GM12878 (cell line): ENCODE results near the gene MRTFB.

Experiments used
- CHD2 ChIP-seq: IDR thresholded peaks from 2 replicates; pipeline ENCODE4 v1.6.1; 2011; ENCODE audit warnings: low read depth, low read length, improper control_type of control experiment, borderline replicate concordance
- CREM ChIP-seq: IDR thresholded peaks from 2 replicates; pipeline ENCODE4 v1.6.1; 2014; ENCODE audit warnings: antibody characterized with exemption, low read depth
- MEF2A ChIP-seq: IDR thresholded peaks from 2 replicates; pipeline ENCODE4 v1.6.1; 2011; ENCODE audit warnings: low read depth, mild to moderate bottlenecking, low read length, moderate library complexity; ENCODE audit not compliant: insufficient read depth
- MTA3 ChIP-seq: IDR thresholded peaks from 2 replicates; pipeline ENCODE4 v1.6.1; 2012; ENCODE audit warnings: low read length, inconsistent platforms, borderline replicate concordance
- MXI1 ChIP-seq: fragments of 150-350 bp; IDR thresholded peaks from 2 replicates; pipeline ENCODE4 v1.6.1; 2011; ENCODE audit warnings: low read depth, mild to moderate bottlenecking, inconsistent platforms, low read length, improper control_type of control experiment
- SREBF2 ChIP-seq: IDR thresholded peaks from 2 replicates; pipeline ENCODE4 v1.6.1; 2012; ENCODE audit warnings: mild to moderate bottlenecking, low read length
- TAF1 ChIP-seq: IDR thresholded peaks from 2 replicates; pipeline ENCODE4 v1.6.1; 2011; ENCODE audit warnings: mild to moderate bottlenecking, low read depth, low read length, borderline replicate concordance
- YY1 ChIP-seq: IDR thresholded peaks from 2 replicates; pipeline ENCODE4 v1.6.1; 2011; ENCODE audit warnings: low read depth, mild to moderate bottlenecking, low read length
- TF ChIP-seq, protein P1 (sequence below), 3 experiments: IDR thresholded peaks in 2 of 3; conservative IDR thresholded peaks in 1 of 3; 2 replicates each; pipeline ENCODE4 v1.5.1; 2011; ENCODE audit warnings: low read depth in 3 of 3, low read length in 3 of 3, mild to moderate bottlenecking in 3 of 3, control low read depth in 2 of 3, moderate library complexity in 2 of 3, inconsistent platforms in 1 of 3, mixed read lengths in 1 of 3; ENCODE audit not compliant: control insufficient read depth in 2 of 3, insufficient read depth in 1 of 3; ENCODE audit errors: extremely low read depth in 1 of 3
- TF ChIP-seq, protein P2 (sequence below): IDR thresholded peaks from 2 replicates; pipeline ENCODE4 v1.6.1; 2012; ENCODE audit warnings: low read depth, low read length, improper control_type of control experiment
- TF ChIP-seq, protein P3 (sequence below): IDR thresholded peaks from 2 replicates; pipeline ENCODE4 v1.6.1; 2011; ENCODE audit warnings: borderline replicate concordance, low read depth, mild to moderate bottlenecking, moderate library complexity, mixed read lengths, low read length; ENCODE audit not compliant: insufficient read depth; ENCODE audit errors: extremely low read length
- TF ChIP-seq, protein P4 (sequence below): fragments of 150-350 bp; IDR thresholded peaks from 2 replicates; pipeline ENCODE4 v1.6.1; 2016; ENCODE audit warnings: low read depth, low read length

DNA sequence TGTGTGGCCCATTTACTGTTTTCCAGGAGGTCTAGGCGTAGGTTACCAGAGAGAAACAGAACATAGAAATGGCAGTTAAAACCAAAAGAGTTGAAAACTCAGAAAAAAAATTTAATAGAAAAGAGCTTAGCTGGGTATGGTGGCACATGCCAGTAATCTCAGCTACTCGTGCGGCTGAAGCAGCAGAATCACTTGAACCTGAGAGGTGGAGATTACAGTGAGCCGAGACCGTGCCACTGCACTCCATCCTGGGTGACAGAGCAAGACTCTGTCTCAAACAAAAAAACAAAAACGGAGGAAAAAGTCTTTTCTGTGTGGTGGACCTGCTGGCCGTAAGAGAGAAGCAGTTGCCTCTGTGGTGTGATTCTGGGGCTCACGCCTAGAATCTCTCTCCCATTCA lies 35.8 kb downstream of the MRTFB start:
- TF ChIP-seq, protein P1, sequence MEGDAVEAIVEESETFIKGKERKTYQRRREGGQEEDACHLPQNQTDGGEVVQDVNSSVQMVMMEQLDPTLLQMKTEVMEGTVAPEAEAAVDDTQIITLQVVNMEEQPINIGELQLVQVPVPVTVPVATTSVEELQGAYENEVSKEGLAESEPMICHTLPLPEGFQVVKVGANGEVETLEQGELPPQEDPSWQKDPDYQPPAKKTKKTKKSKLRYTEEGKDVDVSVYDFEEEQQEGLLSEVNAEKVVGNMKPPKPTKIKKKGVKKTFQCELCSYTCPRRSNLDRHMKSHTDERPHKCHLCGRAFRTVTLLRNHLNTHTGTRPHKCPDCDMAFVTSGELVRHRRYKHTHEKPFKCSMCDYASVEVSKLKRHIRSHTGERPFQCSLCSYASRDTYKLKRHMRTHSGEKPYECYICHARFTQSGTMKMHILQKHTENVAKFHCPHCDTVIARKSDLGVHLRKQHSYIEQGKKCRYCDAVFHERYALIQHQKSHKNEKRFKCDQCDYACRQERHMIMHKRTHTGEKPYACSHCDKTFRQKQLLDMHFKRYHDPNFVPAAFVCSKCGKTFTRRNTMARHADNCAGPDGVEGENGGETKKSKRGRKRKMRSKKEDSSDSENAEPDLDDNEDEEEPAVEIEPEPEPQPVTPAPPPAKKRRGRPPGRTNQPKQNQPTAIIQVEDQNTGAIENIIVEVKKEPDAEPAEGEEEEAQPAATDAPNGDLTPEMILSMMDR (IDR thresholded peaks at IDR 0.05 in 2 of 3, conservative IDR thresholded peaks at IDR 0.05 in 1 of 3; ENCODE audit: control insufficient read depth in 2 of 3, extremely low read depth in 1 of 3, insufficient read depth in 1 of 3, low read depth in 3 of 3, low read length in 3 of 3) = no peak
- no peak for TF ChIP-seq CREM
- TF ChIP-seq TAF1 = no peak
- TF ChIP-seq, protein P2, sequence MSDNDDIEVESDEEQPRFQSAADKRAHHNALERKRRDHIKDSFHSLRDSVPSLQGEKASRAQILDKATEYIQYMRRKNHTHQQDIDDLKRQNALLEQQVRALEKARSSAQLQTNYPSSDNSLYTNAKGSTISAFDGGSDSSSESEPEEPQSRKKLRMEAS = no peak
- TF ChIP-seq, protein P3, sequence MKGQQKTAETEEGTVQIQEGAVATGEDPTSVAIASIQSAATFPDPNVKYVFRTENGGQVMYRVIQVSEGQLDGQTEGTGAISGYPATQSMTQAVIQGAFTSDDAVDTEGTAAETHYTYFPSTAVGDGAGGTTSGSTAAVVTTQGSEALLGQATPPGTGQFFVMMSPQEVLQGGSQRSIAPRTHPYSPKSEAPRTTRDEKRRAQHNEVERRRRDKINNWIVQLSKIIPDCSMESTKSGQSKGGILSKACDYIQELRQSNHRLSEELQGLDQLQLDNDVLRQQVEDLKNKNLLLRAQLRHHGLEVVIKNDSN = no peak
- TF ChIP-seq MEF2A = no peak
- no peak for TF ChIP-seq MXI1
- TF ChIP-seq MTA3 = no peak
- TF ChIP-seq, protein P4, sequence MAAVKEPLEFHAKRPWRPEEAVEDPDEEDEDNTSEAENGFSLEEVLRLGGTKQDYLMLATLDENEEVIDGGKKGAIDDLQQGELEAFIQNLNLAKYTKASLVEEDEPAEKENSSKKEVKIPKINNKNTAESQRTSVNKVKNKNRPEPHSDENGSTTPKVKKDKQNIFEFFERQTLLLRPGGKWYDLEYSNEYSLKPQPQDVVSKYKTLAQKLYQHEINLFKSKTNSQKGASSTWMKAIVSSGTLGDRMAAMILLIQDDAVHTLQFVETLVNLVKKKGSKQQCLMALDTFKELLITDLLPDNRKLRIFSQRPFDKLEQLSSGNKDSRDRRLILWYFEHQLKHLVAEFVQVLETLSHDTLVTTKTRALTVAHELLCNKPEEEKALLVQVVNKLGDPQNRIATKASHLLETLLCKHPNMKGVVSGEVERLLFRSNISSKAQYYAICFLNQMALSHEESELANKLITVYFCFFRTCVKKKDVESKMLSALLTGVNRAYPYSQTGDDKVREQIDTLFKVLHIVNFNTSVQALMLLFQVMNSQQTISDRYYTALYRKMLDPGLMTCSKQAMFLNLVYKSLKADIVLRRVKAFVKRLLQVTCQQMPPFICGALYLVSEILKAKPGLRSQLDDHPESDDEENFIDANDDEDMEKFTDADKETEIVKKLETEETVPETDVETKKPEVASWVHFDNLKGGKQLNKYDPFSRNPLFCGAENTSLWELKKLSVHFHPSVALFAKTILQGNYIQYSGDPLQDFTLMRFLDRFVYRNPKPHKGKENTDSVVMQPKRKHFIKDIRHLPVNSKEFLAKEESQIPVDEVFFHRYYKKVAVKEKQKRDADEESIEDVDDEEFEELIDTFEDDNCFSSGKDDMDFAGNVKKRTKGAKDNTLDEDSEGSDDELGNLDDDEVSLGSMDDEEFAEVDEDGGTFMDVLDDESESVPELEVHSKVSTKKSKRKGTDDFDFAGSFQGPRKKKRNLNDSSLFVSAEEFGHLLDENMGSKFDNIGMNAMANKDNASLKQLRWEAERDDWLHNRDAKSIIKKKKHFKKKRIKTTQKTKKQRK = no peak
- TF ChIP-seq CHD2 = no peak
- TF ChIP-seq SREBF2 = no peak
- no peak for TF ChIP-seq YY1
